ENCODE measurements around the gene CA10.

The CA10 gene

GRCh38 chr17:51587516-51587915 lies 571.0 kb downstream of the CA10 start:
- DNase-seq (ENCODE audit: low read depth, low spot score) = no peak
- in situ Hi-C loops (cut with HindIII; ENCODE audit: low sequenced_read_pairs) = no loop called here
- no peak for TF ChIP-seq CTCF (IDR thresholded peaks at IDR 0.05; ENCODE audit: low read depth, low read length)
- H3K4me3 ChIP-seq (ENCODE audit: low read depth, low read length) = no peak overlapping the region

- no peak for DNase-seq (ENCODE audit: low read depth, low spot score)
- H3K4me3 ChIP-seq (ENCODE audit: low read depth, low read length) = no peak overlapping the region
- in situ Hi-C loops (cut with HindIII; ENCODE audit: low sequenced_read_pairs) = no loop called here
- no peak for TF ChIP-seq CTCF (IDR thresholded peaks at IDR 0.05; ENCODE audit: low read depth, low read length)
Measured at GRCh38 chr17:51585514-51586104, 572.9 kb downstream of the CA10 start.

- DNase-seq (ENCODE audit: low read depth, low spot score) = no peak
- in situ Hi-C loops (cut with HindIII; ENCODE audit: low sequenced_read_pairs) = no loop called here
- TF ChIP-seq CTCF (IDR thresholded peaks at IDR 0.05; ENCODE audit: low read depth, low read length) = no peak
- no peak overlapping the region for H3K4me3 ChIP-seq (ENCODE audit: low read depth, low read length)
Measured at GRCh38 chr17:51580869-51581268, 577.6 kb downstream of the CA10 start.
